Measurements from ENCODE around the gene MOCOS. TPM values are rescaled to one million over a fixed set of nuclear protein-coding genes. Genes with fewer than 3 reads are reported as not detected.
A peak's percentile ranks its signal among the peaks of the same experiment; 100 is the strongest.
"Not testable (repeated sequence)": the region's sequence is repeated elsewhere in the genome, so short reads cannot be mapped to it uniquely, and the experiment has no call there.

MOCOS gene
- 0.38 TPM for total RNA-seq
- long read RNA-seq = 0 reads

DNA sequence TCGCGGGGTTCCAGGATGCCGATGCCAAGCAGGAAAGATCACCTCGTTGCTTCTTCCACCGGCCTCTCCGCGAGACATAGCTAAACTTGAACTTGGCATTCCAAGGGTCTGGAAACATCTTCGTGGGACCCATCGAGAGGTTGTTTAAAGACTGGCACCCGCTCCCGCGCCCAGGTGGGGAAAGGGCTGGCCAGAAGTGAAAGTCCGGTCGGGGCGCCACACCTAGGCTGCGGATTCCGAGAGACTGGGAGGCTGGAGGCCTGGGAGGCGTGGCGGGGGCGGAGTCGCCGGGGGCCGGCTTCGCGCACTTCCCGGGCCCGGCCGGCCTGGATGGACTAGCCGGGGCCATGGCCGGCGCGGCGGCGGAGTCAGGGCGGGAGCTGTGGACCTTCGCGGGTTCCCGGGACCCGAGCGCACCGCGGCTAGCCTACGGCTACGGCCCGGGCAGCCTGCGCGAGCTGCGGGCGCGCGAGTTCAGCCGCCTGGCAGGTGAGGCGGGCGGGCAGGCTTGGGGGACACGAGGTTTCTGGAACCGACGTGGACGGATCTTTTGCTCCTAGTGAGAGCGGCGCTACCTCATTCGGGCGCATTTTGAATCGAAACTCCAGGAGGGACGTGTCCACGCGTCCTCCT lies at the start of gene MOCOS:
MOCOS (plus strand) TSS at position 305 of the 633 bp plus-strand sequence; CDS start at position 348, 43 bp downstream.
- intact Hi-C loops (cut with DNase I) = loop anchor here (5.0 kb wide), 1 partner anchor 95 kb away; no protein-coding TSS in a partner anchor
- DNase-seq (ENCODE audit: missing footprints) (peak; percentile 90), ATAC-seq (peak; percentile 94)

DNA sequence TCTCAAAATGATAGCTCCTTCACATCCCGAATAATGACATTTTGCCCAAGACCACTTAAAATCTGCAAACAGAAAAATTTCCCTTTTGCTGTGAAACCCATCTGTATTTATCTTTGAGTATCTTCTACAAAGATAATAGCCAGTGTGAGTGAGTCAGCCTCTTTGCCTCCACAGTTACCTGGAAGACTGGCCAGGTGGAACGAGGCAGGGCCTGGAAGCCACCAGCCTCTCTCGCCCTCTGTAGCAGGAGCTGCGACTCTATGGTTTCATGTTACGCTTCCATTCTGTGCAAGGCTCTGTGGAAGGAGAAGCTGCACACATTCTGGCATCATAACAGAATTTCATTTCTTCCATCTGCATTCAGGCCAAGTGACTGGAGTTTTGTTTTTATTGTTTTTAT lies 48.1 kb upstream of the MOCOS start:
- ATAC-seq (no peak), DNase-seq (ENCODE audit: missing footprints) (no peak)
- intact Hi-C loops (cut with DNase I) = no loop called here

DNA sequence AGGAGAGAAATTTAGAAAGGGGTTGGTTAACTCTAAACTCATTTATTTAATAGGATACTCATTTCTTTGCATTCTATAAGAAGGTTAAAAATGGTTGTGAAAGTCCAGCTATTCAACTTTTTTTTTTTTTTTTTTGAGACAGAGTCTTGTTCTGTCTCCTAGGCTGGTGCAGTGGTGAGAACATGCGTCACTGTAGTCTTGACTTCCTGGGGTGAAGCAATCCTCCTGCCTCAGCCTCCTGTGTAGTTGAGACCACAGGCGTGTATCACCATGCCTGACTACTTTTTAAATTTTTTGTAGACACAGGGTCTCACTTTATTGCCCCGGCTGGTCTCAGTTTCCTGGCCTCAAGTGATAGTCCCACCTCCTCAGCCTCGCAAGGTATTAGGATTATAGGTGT lies 45.7 kb upstream of the MOCOS start:
- intact Hi-C loops (cut with DNase I) = no loop called here
- ATAC-seq = no peak

GRCh38 chr18:36142751-36143150 lies 44.5 kb upstream of the MOCOS start:
- DNase-seq (ENCODE audit: missing footprints) (no peak), ATAC-seq (no peak)
- intact Hi-C loops (cut with DNase I) = no loop called here

More for the DNA sequence above, 45.7 kb upstream of the MOCOS start:
- DNase-seq (ENCODE audit: missing footprints) = no peak

DNA sequence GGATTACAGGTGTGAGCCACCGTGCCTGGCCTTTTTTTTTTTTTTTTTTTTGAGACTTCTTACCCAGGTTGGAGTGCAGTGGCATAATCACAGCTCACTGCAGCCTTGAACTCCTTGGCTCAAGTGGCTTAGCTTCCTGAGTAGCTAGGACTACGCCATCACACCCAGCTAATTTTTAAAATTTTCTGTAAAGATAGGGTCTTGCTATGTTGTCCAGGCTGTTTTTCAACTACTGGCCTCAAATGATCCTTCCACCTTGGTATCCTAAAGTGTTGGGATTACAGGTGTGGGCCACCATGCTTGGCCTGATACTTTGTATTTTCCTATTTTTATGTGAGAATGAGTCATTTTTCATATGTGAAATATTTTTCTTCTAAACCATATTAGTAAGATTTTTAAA lies 43.9 kb upstream of the MOCOS start:
- ATAC-seq (no peak), DNase-seq (ENCODE audit: missing footprints) (no peak)
- intact Hi-C loops (cut with DNase I) = no loop called here

DNA sequence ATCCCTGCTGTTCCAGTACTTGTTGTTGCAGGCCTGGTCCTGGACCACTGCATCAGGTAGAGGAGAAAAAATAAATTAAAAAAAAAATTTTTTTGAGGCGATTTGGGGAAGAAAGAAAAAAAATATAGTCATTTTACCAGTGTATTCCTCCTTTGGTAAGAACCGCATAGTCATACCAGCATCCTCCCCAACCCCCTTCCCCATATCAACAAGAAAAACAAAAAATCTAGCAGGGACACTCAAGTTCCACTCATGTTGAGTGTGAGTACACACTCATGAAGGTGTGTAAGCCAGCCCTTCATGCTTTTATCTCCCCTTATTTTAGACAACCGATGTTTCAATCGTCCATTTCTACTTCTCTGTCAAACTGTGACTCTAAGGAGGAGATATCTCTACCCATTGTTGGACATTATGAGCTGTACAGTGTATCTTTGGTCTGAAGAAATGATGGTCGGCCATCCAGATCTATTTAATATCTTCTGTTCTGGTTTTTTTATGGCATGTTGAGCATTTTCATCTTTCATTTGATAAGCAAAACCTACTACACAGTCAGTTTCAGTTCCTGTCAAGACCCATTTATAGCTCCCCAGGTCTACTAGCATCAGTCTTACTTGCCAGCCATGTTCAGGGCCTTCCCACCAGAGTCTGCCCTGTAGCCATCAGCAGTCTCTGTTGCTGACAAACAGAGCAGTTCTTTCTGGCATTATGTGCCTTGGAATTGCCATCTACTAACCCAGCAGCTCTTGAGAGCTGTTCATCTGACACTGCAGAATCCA lies 37.6 kb upstream of the MOCOS start:
- no peak for ATAC-seq
- intact Hi-C loops (cut with DNase I) = no loop called here
- DNase-seq (ENCODE audit: missing footprints) = no peak

- DNase-seq (ENCODE audit: missing footprints) = no peak
- ATAC-seq = no peak
- intact Hi-C loops (cut with DNase I) = no loop called here
These were observed 34.5 kb upstream of the MOCOS start for GRCh38 chr18:36152781-36153180.

DNA sequence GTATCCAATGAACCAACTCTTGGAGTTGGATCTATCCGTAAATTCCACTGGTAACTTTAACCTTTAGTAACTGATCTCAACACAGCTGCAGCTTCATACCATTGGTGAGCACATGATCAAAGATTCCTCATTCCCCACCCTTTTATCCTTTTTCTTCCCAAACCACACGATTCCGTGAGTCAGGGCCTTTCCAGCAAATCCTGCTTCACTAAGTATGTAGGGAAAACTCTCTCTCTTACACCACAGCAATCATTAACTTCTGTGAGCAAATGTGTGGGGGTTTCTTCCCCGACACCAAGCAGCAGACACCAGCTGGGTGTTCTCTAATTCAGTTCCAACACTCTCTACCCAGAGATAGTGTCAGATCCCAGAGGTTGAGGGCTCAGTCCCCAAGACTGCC lies 34.1 kb upstream of the MOCOS start:
- intact Hi-C loops (cut with DNase I) = no loop called here
- ATAC-seq (no peak), DNase-seq (ENCODE audit: missing footprints) (no peak)

DNA sequence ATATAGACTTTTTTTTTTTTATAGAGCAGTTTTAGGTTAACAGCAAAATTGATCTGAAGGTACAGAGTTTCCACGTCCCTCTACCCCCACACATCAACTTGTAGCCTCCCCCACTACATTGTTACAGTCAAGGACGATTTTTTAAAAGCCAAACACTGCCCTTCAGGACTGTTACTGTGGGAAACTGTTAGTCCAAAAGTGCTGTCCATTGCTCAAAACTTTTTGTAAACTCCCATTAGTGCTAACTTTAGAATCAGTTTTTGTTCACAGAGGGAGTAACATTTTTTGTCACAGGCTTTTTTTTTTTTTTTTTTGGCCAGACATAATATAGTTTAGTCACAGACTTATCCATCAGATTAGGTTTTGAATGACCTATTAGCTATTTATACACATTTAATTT lies 33.5 kb upstream of the MOCOS start:
- DNase-seq (ENCODE audit: missing footprints) (no peak), ATAC-seq (no peak)
- intact Hi-C loops (cut with DNase I) = no loop called here

GRCh38 chr18:36155851-36156757 lies 31.2 kb upstream of the MOCOS start:
- no peak for DNase-seq (ENCODE audit: missing footprints)
- intact Hi-C loops (cut with DNase I) = no loop called here
- ATAC-seq = no peak

DNA sequence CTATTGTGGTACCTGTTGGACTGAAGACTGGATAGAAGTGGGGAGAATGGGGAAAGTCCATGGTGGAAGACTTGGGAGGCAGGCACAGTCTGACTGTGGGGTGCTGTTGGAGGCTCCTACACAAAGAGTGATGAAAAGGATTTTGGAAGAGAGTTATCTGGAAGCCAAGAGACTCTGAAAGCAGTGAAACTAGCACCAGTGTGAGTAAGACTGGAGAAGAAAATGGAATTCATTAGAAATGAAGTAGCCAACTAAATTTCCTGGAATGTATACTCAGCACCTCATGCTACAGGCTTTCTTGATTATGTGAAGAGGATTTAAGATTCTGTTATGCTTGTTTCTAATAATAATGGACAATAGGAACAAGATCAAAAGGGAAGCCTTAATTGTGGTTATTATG lies 29.9 kb upstream of the MOCOS start:
- intact Hi-C loops (cut with DNase I) = no loop called here
- ATAC-seq = no peak
- DNase-seq (ENCODE audit: missing footprints) = no peak

DNA sequence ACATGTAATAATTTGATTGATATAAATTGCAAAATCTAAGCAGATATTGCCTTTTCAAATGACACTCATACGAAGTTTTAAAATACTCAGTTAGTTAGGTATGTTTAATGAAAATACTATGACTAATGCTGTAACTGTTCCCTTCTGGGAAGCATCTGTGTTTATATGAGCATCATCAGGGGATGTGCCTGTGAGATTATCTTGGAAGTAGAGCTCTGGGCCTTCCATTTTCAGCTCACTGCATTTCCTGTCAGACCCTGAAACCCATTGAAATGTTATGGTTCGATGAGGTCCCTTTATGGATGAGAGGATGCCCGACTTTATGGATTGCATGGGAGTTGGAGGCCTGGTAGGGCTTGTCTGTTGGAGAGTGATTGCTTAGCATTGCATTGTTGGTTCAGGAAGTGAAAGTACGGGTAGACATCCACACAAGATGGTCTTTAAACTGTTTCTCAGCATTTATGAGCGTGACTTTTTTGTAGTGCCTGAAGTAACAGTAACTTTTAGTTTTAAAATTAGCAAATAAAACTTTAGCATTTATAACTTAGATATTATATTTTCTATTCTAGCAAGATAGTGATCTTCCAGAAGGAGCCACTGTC lies 28.9 kb upstream of the MOCOS start:
- ATAC-seq = no peak
- no peak for DNase-seq (ENCODE audit: missing footprints)
- intact Hi-C loops (cut with DNase I) = no loop called here

GRCh38 chr18:36160959-36161371 lies 26.3 kb upstream of the MOCOS start:
- no peak for DNase-seq (ENCODE audit: missing footprints)
- intact Hi-C loops (cut with DNase I) = no loop called here
- no peak for ATAC-seq

DNA sequence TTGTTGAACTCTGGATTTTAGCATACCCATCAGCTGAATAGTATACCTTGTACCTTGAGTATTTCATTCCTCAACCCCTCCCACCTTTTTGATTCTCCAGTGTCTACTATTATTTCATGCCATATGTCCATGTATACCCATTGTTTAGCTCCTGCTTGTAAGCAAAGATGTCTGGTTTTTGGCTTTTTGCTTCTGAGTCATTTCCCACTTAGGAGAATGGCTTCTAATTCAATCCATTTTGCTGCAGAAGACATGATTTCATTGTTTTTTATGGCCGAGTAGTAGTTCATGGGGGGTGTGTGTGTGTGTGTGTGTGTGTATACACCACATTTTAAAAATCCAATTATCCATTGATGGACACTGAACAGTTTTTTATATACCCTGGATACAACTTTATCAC lies 24.3 kb upstream of the MOCOS start:
- no peak for ATAC-seq
- intact Hi-C loops (cut with DNase I) = no loop called here
- no peak for DNase-seq (ENCODE audit: missing footprints)

DNA sequence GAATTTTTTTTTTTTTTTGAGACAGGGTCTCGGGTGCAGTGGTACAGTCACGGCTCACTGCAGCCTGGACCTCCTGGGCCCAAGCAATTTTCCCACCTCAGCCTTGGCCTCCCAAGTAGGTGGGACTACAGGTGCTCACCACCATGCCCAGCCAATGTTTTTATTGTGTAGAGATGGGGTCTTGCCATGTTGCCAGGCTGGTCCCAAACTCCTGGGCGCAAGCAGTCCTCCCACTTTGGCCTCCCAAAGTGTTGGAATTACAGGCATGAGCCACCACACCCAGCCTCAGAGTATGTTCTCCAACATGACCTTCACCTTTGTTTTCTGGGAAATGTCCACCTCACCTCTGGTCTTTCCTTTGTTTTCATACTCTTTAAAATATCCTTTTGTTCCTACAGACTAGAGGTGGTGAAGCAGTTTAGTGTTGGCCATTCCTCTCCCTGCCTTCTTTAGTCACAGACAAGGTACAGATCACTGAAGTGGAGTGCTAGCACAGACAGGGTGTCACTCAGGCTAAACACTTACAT lies 19.5 kb upstream of the MOCOS start:
- ATAC-seq = no peak
- DNase-seq (ENCODE audit: missing footprints) = no peak
- intact Hi-C loops (cut with DNase I) = no loop called here

- intact Hi-C loops (cut with DNase I); ATAC-seq; DNase-seq (ENCODE audit: missing footprints): not testable (repeated sequence)
These were observed 19.0 kb upstream of the MOCOS start for GRCh38 chr18:36168296-36168695.

DNA sequence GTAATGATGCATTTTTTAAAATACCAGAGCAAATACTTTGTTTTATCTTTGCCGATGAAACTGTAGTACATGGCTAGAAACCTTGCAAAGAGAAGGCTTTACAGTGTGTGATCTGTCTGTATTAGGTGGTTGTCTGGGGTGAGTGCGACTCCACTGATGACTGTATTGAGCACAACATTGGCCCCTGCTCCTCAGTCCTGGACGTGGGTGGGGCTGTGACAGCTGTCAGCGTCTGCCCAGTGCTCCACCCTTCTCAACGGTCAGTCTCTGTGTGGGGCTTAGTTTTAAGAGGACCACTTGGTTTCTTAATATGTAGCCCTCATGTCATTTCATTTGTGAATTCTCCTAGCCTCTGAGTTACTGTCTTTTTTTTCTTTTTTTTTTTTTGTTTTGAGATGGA lies 17.4 kb upstream of the MOCOS start:
- no peak for DNase-seq (ENCODE audit: missing footprints)
- no peak for ATAC-seq
- intact Hi-C loops (cut with DNase I) = no loop called here

DNA sequence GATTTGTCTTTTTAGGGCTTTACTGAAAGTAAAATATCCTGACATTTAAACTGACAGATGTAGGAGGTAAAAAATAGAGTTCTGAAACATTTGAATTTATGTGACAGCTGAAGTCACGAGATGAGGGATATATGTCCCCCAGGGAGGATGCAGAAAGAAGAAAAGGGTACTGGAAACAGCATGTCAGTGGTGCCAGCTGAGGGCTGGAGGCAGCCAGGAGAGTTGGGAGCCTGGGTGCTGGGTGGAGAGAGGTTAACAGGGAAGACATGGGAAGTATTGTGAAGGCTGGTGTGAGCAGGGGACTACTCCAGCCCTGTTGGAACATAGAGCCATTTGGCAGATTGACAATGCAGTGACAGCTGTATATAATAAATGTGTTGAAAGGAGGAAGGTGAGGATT lies 11.8 kb upstream of the MOCOS start:
- no peak for DNase-seq (ENCODE audit: missing footprints)
- intact Hi-C loops (cut with DNase I) = no loop called here
- ATAC-seq = no peak

- intact Hi-C loops (cut with DNase I) = no loop called here
- ATAC-seq = no peak
- no peak for DNase-seq (ENCODE audit: missing footprints)
These were observed 11.1 kb upstream of the MOCOS start for GRCh38 chr18:36176177-36176584.

All from Right ventricle myocardium inferior (tissue), 1 donor.